ENCODE data around the gene RHBDL3. TPM values are rescaled to one million over a fixed set of nuclear protein-coding genes. Genes with fewer than 3 reads are reported as not detected.

RHBDL3 gene
- total and polyA plus RNA-seq, 2 donors (not counting 3 experiments of a cell fraction or from before 2014, with no cell fraction given) = 0.11 to 0.20 TPM

DNA sequence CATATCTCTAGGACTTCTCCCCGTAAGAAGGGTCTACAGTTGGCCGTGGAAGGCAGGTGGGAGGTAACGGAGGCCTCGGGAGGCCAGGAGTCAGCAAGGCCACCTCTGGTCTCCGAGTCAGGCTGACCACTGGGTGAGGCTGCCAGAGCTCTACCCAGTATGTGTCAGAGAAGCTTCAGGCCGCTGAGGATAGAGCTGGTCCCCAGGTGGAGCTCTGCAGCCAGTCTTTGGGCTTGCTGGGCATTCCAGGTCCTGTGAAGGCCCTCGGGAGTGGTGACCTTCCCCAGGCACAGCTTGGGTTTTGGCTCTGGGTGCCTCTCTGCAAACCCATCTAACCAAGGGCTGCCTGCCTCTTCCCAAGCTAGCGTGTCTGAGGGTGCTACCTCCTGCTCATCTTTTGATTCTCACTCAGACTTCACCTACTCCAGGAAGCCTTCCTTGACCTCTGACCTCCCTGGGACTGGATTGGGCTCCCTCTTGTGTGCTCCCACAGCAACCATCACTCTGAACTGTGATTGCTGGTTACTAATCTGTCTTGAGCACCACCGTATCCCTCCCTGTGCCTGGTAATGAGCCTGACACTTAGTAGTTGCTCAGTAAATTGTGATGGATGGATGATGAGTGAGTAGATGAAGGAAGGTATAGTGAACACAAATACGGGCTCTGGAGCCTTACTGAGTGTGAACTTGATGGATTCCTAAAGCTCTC, 22.3 kb downstream of the RHBDL3 start:
- no TSS peak for BruUV-seq (replicated peaks)
- POLR2A ChIA-PET = no interaction called here

More for the DNA sequence above, 22.3 kb downstream of the RHBDL3 start:
- Histone ChIP-seq H3K4me1 (ENCODE audit: control insufficient read depth, extremely low read depth, insufficient read depth, low read length) (peaks cover 9% of the 10 kb centered on the region), H3K27ac (ENCODE audit: insufficient read depth, low read depth, low read length) (no peak overlapping the region), H4K20me1 (replicated peaks; ENCODE audit: control insufficient read depth, extremely low read depth, insufficient read depth, low read length) (no peaks in the 10 kb centered on the region), H3K4me3 (replicated peaks in 1 of 3; ENCODE audit: insufficient read depth in 1 of 3, low read depth in 1 of 3, low read length in 3 of 3) (no peak overlapping the region), H3K27me3 (ENCODE audit: control insufficient read depth in 2 of 2, insufficient read depth in 2 of 2, low read length in 2 of 2) (peaks cover 0 to 2% of the 10 kb centered on the region in 2 experiments), H3K9me3 (replicated peaks; ENCODE audit: control insufficient read depth, insufficient read depth, low read length) (no peaks in the 10 kb centered on the region), H3K9me1 (replicated peaks; ENCODE audit: control insufficient read depth, extremely low read depth, insufficient read depth, low read length) (no peaks in the 10 kb centered on the region), H3K79me2 (ENCODE audit: control insufficient read depth, insufficient read depth, low read length) (no peaks in the 10 kb centered on the region), H3K4me2 (ENCODE audit: insufficient read depth, low read length) (no peak overlapping the region), H3K36me3 (ENCODE audit: control insufficient read depth in 2 of 2, extremely low read depth in 1 of 2, insufficient read depth in 2 of 2, low read length in 2 of 2) (no peaks in the 10 kb centered on the region), H2AFZ (ENCODE audit: low read depth, low read length) (no peak overlapping the region), H3K9ac (replicated peaks; ENCODE audit: extremely low read depth, insufficient read depth, low read length) (no peak overlapping the region)
- intact Hi-C loops (cut with micrococcal nuclease) (no loop called here), dilution Hi-C loops (cut with MboI; ENCODE audit: extremely low pct_ligation_motif_present, low sequenced_read_pairs) (no loop called here)
- no peak for FAIRE-seq
- TF ChIP-seq, protein P1, sequence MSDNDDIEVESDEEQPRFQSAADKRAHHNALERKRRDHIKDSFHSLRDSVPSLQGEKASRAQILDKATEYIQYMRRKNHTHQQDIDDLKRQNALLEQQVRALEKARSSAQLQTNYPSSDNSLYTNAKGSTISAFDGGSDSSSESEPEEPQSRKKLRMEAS (IDR thresholded peaks at IDR 0.05; ENCODE audit: insufficient read depth, insufficient read length) = no peak
- TF ChIP-seq MYC (IDR thresholded peaks at IDR 0.05; ENCODE audit: low read depth, low read length) = no peak
- TF ChIP-seq, protein P2, sequence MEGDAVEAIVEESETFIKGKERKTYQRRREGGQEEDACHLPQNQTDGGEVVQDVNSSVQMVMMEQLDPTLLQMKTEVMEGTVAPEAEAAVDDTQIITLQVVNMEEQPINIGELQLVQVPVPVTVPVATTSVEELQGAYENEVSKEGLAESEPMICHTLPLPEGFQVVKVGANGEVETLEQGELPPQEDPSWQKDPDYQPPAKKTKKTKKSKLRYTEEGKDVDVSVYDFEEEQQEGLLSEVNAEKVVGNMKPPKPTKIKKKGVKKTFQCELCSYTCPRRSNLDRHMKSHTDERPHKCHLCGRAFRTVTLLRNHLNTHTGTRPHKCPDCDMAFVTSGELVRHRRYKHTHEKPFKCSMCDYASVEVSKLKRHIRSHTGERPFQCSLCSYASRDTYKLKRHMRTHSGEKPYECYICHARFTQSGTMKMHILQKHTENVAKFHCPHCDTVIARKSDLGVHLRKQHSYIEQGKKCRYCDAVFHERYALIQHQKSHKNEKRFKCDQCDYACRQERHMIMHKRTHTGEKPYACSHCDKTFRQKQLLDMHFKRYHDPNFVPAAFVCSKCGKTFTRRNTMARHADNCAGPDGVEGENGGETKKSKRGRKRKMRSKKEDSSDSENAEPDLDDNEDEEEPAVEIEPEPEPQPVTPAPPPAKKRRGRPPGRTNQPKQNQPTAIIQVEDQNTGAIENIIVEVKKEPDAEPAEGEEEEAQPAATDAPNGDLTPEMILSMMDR (IDR thresholded peaks at IDR 0.05; ENCODE audit: extremely low read depth in 1 of 2, insufficient read depth in 1 of 2, low read depth in 1 of 2, low read length in 2 of 2) = no peak
- no peak for DNase-seq (ENCODE audit: low read depth, low spot score)
- CTCF ChIA-PET = interaction anchor here (1.4 to 3.5 kb wide), 2 partner anchors 17 to 32 kb away, joined by 3 to 14 read pairs; no protein-coding TSS in a partner anchor

Data from endothelial cell of umbilical vein (primary cell).